PC-3 (cell line): ENCODE measurements around the gene DGKH.

Experiments used
- EZH2 ChIP-seq: fragments of 300-600 bp; sonication (generic); IDR thresholded peaks from one replicate; pipeline ENCODE4 v1.6.1; 2017; ENCODE audit warnings: antibody characterized with exemption, mild to moderate bottlenecking, low read length; ENCODE audit not compliant: unreplicated experiment
- EZH2phosphoT487 ChIP-seq: fragments of 300-600 bp; sonication (generic); IDR thresholded peaks from 2 replicates; pipeline ENCODE4 v1.6.1; 2018; ENCODE audit warnings: mild to moderate bottlenecking, antibody characterized with exemption, low read length, borderline replicate concordance
- TF ChIP-seq, protein P1 (sequence below): fragments of 300-600 bp; sonication (generic); conservative IDR thresholded peaks from 2 replicates; pipeline ENCODE4 v1.5.1; 2017; ENCODE audit warnings: antibody characterized with exemption, low read depth, mild to moderate bottlenecking, low read length

DNA sequence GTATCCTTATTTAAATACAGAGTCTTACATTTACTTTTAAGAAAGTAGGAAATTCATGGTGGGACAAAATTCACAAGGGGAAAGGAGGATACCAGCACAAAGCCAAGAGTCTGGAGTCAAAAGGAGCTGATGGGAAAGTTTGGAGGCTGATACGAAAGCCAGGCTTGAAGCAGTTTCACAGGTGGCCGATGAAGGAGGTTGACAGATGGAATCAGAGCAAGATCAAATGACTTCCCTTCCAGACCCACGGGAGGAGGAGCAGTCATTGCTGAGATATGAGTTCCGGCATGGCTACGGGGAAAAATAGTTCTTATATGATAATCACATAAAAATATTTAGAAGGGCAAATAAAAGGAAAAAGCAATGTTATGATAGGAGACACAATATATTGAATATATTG, 65.0 kb downstream of the DGKH start:
- TF ChIP-seq, protein P1, sequence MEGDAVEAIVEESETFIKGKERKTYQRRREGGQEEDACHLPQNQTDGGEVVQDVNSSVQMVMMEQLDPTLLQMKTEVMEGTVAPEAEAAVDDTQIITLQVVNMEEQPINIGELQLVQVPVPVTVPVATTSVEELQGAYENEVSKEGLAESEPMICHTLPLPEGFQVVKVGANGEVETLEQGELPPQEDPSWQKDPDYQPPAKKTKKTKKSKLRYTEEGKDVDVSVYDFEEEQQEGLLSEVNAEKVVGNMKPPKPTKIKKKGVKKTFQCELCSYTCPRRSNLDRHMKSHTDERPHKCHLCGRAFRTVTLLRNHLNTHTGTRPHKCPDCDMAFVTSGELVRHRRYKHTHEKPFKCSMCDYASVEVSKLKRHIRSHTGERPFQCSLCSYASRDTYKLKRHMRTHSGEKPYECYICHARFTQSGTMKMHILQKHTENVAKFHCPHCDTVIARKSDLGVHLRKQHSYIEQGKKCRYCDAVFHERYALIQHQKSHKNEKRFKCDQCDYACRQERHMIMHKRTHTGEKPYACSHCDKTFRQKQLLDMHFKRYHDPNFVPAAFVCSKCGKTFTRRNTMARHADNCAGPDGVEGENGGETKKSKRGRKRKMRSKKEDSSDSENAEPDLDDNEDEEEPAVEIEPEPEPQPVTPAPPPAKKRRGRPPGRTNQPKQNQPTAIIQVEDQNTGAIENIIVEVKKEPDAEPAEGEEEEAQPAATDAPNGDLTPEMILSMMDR = no peak
- TF ChIP-seq EZH2 = no peak
- no peak for TF ChIP-seq EZH2phosphoT487
